ENCODE results near the gene IZUMO1. TPM values are rescaled to one million over a fixed set of nuclear protein-coding genes. Genes with fewer than 3 reads are reported as not detected.
A peak's percentile ranks its signal among the peaks of the same experiment; 100 is the strongest.

Gene IZUMO1
- total RNA-seq, 6 experiments from 2014 or later, result not detected

- peaks cover 12% of the 10 kb centered on the region for H3K4me1 Mint-ChIP-seq (ENCODE audit: low read depth)
- TF ChIP-seq, protein P1, sequence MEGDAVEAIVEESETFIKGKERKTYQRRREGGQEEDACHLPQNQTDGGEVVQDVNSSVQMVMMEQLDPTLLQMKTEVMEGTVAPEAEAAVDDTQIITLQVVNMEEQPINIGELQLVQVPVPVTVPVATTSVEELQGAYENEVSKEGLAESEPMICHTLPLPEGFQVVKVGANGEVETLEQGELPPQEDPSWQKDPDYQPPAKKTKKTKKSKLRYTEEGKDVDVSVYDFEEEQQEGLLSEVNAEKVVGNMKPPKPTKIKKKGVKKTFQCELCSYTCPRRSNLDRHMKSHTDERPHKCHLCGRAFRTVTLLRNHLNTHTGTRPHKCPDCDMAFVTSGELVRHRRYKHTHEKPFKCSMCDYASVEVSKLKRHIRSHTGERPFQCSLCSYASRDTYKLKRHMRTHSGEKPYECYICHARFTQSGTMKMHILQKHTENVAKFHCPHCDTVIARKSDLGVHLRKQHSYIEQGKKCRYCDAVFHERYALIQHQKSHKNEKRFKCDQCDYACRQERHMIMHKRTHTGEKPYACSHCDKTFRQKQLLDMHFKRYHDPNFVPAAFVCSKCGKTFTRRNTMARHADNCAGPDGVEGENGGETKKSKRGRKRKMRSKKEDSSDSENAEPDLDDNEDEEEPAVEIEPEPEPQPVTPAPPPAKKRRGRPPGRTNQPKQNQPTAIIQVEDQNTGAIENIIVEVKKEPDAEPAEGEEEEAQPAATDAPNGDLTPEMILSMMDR (IDR thresholded peaks at IDR 0.05), result no peak
Measured at GRCh38 chr19:48726556-48726955, 20.2 kb downstream of the IZUMO1 start.

GRCh38 chr19:48724796-48725753 lies 21.6 kb downstream of the IZUMO1 start:
- Mint-ChIP-seq H3K4me1 (ENCODE audit: low read depth) (peaks cover 19% of the 10 kb centered on the region), H3K27ac (peak overlapping the region; percentile 70), H3K9me3 (peaks cover 3% of the 10 kb centered on the region; the same call in 1 of the 2 replicates), H3K36me3 (ENCODE audit: low read depth) (peaks cover 7% of the 10 kb centered on the region), H3K4me3 (peak overlapping the region; percentile 57), H3K27me3 (ENCODE audit: insufficient read depth) (no peaks in the 10 kb centered on the region; the same call in 1 of the 2 replicates)
- peak; percentile 78 for DNase-seq
- TF ChIP-seq, protein P1 (IDR thresholded peaks at IDR 0.05), result no peak

More at GRCh38 chr19:48726556-48726955, 20.2 kb downstream of the IZUMO1 start:
- Mint-ChIP-seq H3K27ac (no peak overlapping the region), H3K36me3 (ENCODE audit: low read depth) (peaks cover 7% of the 10 kb centered on the region), H3K27me3 (ENCODE audit: insufficient read depth) (no peaks in the 10 kb centered on the region; the same call in 1 of the 2 replicates), H3K4me3 (no peak overlapping the region), H3K9me3 (peaks cover 3% of the 10 kb centered on the region; the same call in 1 of the 2 replicates)
- DNase-seq, result no peak

GRCh38 chr19:48722196-48722708 lies 24.5 kb downstream of the IZUMO1 start:
- Mint-ChIP-seq H3K27me3 (ENCODE audit: insufficient read depth) (no peaks in the 10 kb centered on the region; the same call in none of the 2 replicates), H3K4me3 (no peak overlapping the region), H3K27ac (peak overlapping the region; percentile 56; the same call in 1 of the 2 replicates), H3K36me3 (ENCODE audit: low read depth) (peaks cover 7% of the 10 kb centered on the region), H3K4me1 (ENCODE audit: low read depth) (peaks cover 26% of the 10 kb centered on the region), H3K9me3 (peaks cover 3% of the 10 kb centered on the region; the same call in 1 of the 2 replicates)
- TF ChIP-seq, protein P1 (IDR thresholded peaks at IDR 0.05), result no peak
- no peak for DNase-seq

GRCh38 chr19:48720613-48721296 lies 26.0 kb downstream of the IZUMO1 start:
- peak overlapping the region; percentile 99 for H3K27ac Mint-ChIP-seq
- no peaks in the 10 kb centered on the region; the same call in none of the 2 replicates for H3K27me3 Mint-ChIP-seq (ENCODE audit: insufficient read depth)
- TF ChIP-seq, protein P1 (IDR thresholded peaks at IDR 0.05), result no peak
- peak overlapping the region; percentile 97 for H3K4me3 Mint-ChIP-seq
- peak; percentile 99 for DNase-seq
- H3K4me1 Mint-ChIP-seq (ENCODE audit: low read depth), result peaks cover 40% of the 10 kb centered on the region
- peaks cover 7% of the 10 kb centered on the region for H3K36me3 Mint-ChIP-seq (ENCODE audit: low read depth)
- H3K9me3 Mint-ChIP-seq, result 0 out of 2 replicates have a peak, but pooled peaks cover 3% of the 10 kb centered on the region

GRCh38 chr19:48720251-48720612 lies 26.5 kb downstream of the IZUMO1 start:
- TF ChIP-seq, protein P1 (IDR thresholded peaks at IDR 0.05), result no peak
- no peak for DNase-seq
- Mint-ChIP-seq H3K9me3 (no peaks in the 10 kb centered on the region), H3K27me3 (ENCODE audit: insufficient read depth) (no peaks in the 10 kb centered on the region; the same call in 1 of the 2 replicates), H3K27ac (peak overlapping the region; percentile 99), H3K4me1 (ENCODE audit: low read depth) (peaks cover 40% of the 10 kb centered on the region), H3K4me3 (peak overlapping the region; percentile 97), H3K36me3 (ENCODE audit: low read depth) (peaks cover 4% of the 10 kb centered on the region)
